K562 (cell line): ENCODE data around the gene BBC3. TPM values are rescaled to one million over a fixed set of nuclear protein-coding genes. Genes with fewer than 3 reads are reported as not detected.

Experiments used
- ARID3A ChIP-seq: IDR thresholded peaks from 2 replicates; pipeline ENCODE4 v1.6.1; 2012; ENCODE audit warnings: low read depth, low read length, improper control_type of control experiment, borderline replicate concordance
- BRCA1 ChIP-seq, 2 experiments: fragments of 450-650 bp in 1 of 2; sonication (generic) in 1 of 2; formaldehyde crosslinking in 1 of 2; IDR thresholded peaks; 2 replicates each; pipeline versions ENCODE4 v1.5.0 to v1.6.1; 2017 to 2020; ENCODE audit warnings: mild to moderate bottlenecking in 1 of 2, missing genetic modification reagents in 1 of 2
- CCAR2 ChIP-seq: fragments of 200-400 bp; formaldehyde crosslinking; IDR thresholded peaks from 2 replicates; pipeline ENCODE4 v1.6.1; 2017; ENCODE audit warnings: mild to moderate bottlenecking, low read depth, low read length
- ELF4 ChIP-seq: fragments of 450-650 bp; formaldehyde crosslinking; IDR thresholded peaks from 2 replicates; pipeline ENCODE4 v1.4.0; 2022; ENCODE audit warnings: missing genetic modification characterization
- KAT8 ChIP-seq: fragments of 450-650 bp; IDR thresholded peaks from 2 replicates; pipeline ENCODE4 v1.6.1; 2016; ENCODE audit warnings: low read depth, mild to moderate bottlenecking
- KLF6 ChIP-seq: fragments of 250-450 bp; sonication (Bioruptor Pico); IDR thresholded peaks from 2 replicates; pipeline ENCODE4 v1.4.0; 2020; ENCODE audit warnings: mild to moderate bottlenecking, moderate library complexity, borderline replicate concordance
- MECOM ChIP-seq: fragments of 250-450 bp; sonication (Bioruptor Pico); IDR thresholded peaks from 2 replicates; pipeline ENCODE4 v1.8.0; 2022; ENCODE audit warnings: inconsistent platforms
- NR4A1 ChIP-seq, 2 experiments: fragments of 250-450 bp in 1 of 2; fragments of 450-650 bp in 1 of 2; sonication (Bioruptor Pico) in 1 of 2; IDR thresholded peaks; 2 replicates each; pipeline versions ENCODE4 v1.4.0 to v1.6.1; 2016 to 2020; ENCODE audit warnings: mild to moderate bottlenecking in 2 of 2, missing compliant biosample characterization in 1 of 2, missing genetic modification characterization in 1 of 2, moderate library complexity in 1 of 2
- RBM22 ChIP-seq: fragments of 200-400 bp; formaldehyde crosslinking; IDR thresholded peaks from 2 replicates; pipeline ENCODE4 v1.6.1; 2018; ENCODE audit warnings: low read length, low read depth; ENCODE audit not compliant: poor library complexity, severe bottlenecking
- SNIP1 ChIP-seq: fragments of 450-650 bp; IDR thresholded peaks from 2 replicates; pipeline ENCODE4 v1.7.1; 2017; ENCODE audit warnings: low read depth, mild to moderate bottlenecking
- TRIM24 ChIP-seq, 2 experiments: fragments of 450-650 bp; IDR thresholded peaks; 2 replicates each; pipeline ENCODE4 v1.6.1; 2016
- ZBTB26 ChIP-seq: fragments of 450-650 bp; formaldehyde crosslinking; IDR thresholded peaks from 2 replicates; pipeline ENCODE4 v1.4.0; 2022; ENCODE audit warnings: missing genetic modification characterization
- ZC3H4 ChIP-seq: sonication (generic); formaldehyde crosslinking; IDR thresholded peaks from 2 replicates; pipeline ENCODE4 v1.9.0; 2021; ENCODE audit warnings: missing genetic modification reagents, borderline replicate concordance
- ZNF695 ChIP-seq: fragments of 450-650 bp; formaldehyde crosslinking; IDR thresholded peaks from 2 replicates; pipeline ENCODE4 v1.4.0; 2020; ENCODE audit warnings: mild to moderate bottlenecking, moderate library complexity
- ZNF740 ChIP-seq, 3 experiments: fragments of 200-800 bp in 1 of 3; sonication (Bioruptor generic) in 1 of 3; sonication (generic) in 1 of 3; formaldehyde crosslinking in 1 of 3; IDR thresholded peaks; 2 replicates each; pipeline versions ENCODE4 v1.6.1 to v1.8.0; 2016 to 2022; ENCODE audit warnings: mild to moderate bottlenecking in 2 of 3, missing compliant biosample characterization in 2 of 3, missing genetic modification characterization in 2 of 3, missing genetic modification reagents in 1 of 3
- polyA plus RNA-seq, 8 experiments: library from polyadenylated mRNA; depleted of rRNA in 4 of 8; stranded (reverse) in 5 of 8; unstranded in 3 of 8; fragments of >200 nt; fragmentation: Nextera tagmentation in 2 of 8; fragmentation: Illumina TruSeq in 1 of 8; extraction: Ambion mirVana in 2 of 8; extraction: Trizol in 1 of 8; gene quantifications; 2 replicates each; pipeline versions ENCODE4 v1.2.1 to v1.2.3, GENCODE V29; 2011 to 2014; ENCODE audit warnings: inconsistent platforms in 1 of 8, missing spikeins in 1 of 8
- total RNA-seq, 7 experiments: library from RNA; depleted of rRNA in 6 of 7; stranded (reverse); fragments of >200 nt in 6 of 7; fragmentation: Illumina TruSeq in 2 of 7; extraction: Trizol in 2 of 7; gene quantifications; 2 replicates each; pipeline versions ENCODE4 v1.2.1 to v1.2.3, GENCODE V29; 2011 to 2021; ENCODE audit warnings: low replicate concordance in 1 of 7
- TF ChIP-seq, protein P1 (sequence below): fragments of 450-650 bp; IDR thresholded peaks from 2 replicates; pipeline ENCODE4 v1.6.1; 2016; ENCODE audit warnings: mild to moderate bottlenecking
- TF ChIP-seq, protein P2 (sequence below): fragments of 450-650 bp; IDR thresholded peaks from 2 replicates; pipeline ENCODE4 v1.7.0; 2016; ENCODE audit warnings: borderline replicate concordance
- TF ChIP-seq, protein P3 (sequence below): fragments of 450-650 bp; formaldehyde crosslinking; conservative IDR thresholded peaks from 2 replicates; pipeline ENCODE4 v1.4.0; 2022; ENCODE audit warnings: mild to moderate bottlenecking, missing genetic modification characterization

Gene BBC3
- total and polyA plus RNA-seq, 9 of the 15 experiments (the other 6 are each of a cell fraction or from before 2014, with no cell fraction given): 0.15 to 30.7 (median 4.8) TPM

DNA sequence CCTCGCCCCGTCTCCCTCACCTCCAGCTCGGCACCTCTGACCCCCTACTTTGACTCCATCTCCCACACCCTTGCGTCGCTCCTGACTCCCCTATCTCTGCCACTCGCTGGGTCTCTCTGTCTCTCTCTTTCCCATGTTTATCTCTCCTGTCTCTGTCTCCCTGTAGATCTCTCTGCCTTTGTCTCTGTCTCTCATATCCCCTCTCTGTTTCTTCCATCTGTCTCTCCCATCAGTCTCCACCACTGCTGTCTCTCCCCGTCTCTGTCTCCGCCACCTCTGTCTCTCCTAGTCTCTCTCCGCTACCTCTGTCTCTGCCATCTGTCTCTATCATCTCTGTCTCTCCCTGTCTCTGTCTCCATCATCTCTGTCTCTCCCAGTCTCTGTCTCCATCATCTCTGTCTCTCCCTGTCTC is 12.4 kb upstream of the BBC3 start (continued):
- no peak for TF ChIP-seq KLF6 (CRISPR knock-in tag)
- no peak for TF ChIP-seq ZNF740 (CRISPR knock-in tag; IDR thresholded peaks at IDR 0.05)
- 0 out of 4 replicates have a peak, but pooled peaks of 1 of the 2 experiments have one; percentile 55 for TF ChIP-seq ZNF740 (tag; IDR thresholded peaks at IDR 0.05)
- no peak for TF ChIP-seq ZNF695
- no peak for TF ChIP-seq MECOM
- no peak for TF ChIP-seq ZC3H4 (CRISPR knock-in tag)
- TF ChIP-seq CCAR2: no peak
- TF ChIP-seq SNIP1: peak; percentile 75; the same call in 1 of the 2 replicates
- TF ChIP-seq, protein P1, sequence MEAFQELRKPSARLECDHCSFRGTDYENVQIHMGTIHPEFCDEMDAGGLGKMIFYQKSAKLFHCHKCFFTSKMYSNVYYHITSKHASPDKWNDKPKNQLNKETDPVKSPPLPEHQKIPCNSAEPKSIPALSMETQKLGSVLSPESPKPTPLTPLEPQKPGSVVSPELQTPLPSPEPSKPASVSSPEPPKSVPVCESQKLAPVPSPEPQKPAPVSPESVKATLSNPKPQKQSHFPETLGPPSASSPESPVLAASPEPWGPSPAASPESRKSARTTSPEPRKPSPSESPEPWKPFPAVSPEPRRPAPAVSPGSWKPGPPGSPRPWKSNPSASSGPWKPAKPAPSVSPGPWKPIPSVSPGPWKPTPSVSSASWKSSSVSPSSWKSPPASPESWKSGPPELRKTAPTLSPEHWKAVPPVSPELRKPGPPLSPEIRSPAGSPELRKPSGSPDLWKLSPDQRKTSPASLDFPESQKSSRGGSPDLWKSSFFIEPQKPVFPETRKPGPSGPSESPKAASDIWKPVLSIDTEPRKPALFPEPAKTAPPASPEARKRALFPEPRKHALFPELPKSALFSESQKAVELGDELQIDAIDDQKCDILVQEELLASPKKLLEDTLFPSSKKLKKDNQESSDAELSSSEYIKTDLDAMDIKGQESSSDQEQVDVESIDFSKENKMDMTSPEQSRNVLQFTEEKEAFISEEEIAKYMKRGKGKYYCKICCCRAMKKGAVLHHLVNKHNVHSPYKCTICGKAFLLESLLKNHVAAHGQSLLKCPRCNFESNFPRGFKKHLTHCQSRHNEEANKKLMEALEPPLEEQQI: no peak
- TF ChIP-seq, protein P2, sequence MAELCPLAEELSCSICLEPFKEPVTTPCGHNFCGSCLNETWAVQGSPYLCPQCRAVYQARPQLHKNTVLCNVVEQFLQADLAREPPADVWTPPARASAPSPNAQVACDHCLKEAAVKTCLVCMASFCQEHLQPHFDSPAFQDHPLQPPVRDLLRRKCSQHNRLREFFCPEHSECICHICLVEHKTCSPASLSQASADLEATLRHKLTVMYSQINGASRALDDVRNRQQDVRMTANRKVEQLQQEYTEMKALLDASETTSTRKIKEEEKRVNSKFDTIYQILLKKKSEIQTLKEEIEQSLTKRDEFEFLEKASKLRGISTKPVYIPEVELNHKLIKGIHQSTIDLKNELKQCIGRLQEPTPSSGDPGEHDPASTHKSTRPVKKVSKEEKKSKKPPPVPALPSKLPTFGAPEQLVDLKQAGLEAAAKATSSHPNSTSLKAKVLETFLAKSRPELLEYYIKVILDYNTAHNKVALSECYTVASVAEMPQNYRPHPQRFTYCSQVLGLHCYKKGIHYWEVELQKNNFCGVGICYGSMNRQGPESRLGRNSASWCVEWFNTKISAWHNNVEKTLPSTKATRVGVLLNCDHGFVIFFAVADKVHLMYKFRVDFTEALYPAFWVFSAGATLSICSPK: no peak
- TF ChIP-seq KAT8: 0 out of 2 replicates have a peak, but pooled peaks have one; percentile 6
- peak; percentile 92 for TF ChIP-seq ELF4 (CRISPR knock-in tag)
- TF ChIP-seq TRIM24 (IDR thresholded peaks at IDR 0.05): peak in 1 of 2 experiments; percentile 93; a peak in 2 of 4 replicates
- no peak for TF ChIP-seq BRCA1 (IDR thresholded peaks at IDR 0.05)
- no peak for TF ChIP-seq BRCA1 (CRISPR knock-in tag; IDR thresholded peaks at IDR 0.05)
- TF ChIP-seq ARID3A: no peak
- no peak for TF ChIP-seq NR4A1 (CRISPR knock-in tag; IDR thresholded peaks at IDR 0.05)
- TF ChIP-seq NR4A1 (tag; IDR thresholded peaks at IDR 0.05): no peak
- TF ChIP-seq, protein P3, sequence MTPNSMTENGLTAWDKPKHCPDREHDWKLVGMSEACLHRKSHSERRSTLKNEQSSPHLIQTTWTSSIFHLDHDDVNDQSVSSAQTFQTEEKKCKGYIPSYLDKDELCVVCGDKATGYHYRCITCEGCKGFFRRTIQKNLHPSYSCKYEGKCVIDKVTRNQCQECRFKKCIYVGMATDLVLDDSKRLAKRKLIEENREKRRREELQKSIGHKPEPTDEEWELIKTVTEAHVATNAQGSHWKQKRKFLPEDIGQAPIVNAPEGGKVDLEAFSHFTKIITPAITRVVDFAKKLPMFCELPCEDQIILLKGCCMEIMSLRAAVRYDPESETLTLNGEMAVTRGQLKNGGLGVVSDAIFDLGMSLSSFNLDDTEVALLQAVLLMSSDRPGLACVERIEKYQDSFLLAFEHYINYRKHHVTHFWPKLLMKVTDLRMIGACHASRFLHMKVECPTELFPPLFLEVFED (CRISPR knock-in tag): peak; percentile 99
- peak; percentile 97 for TF ChIP-seq ZBTB26 (CRISPR knock-in tag)
- no peak for TF ChIP-seq RBM22
